GM21717 (cell line): ENCODE measurements around the gene ATP6AP2.
"Not testable (repeated sequence)": the region's sequence is repeated elsewhere in the genome, so short reads cannot be mapped to it uniquely, and the experiment has no call there.

Source experiments
- ATAC-seq: cut with Tn5 transposase; IDR thresholded peaks from one replicate; pipeline ENCODE4 v1.9.1; 2021; ENCODE audit warnings: mild to moderate bottlenecking, moderate library complexity; ENCODE audit not compliant: unreplicated experiment

The ATP6AP2 gene

DNA sequence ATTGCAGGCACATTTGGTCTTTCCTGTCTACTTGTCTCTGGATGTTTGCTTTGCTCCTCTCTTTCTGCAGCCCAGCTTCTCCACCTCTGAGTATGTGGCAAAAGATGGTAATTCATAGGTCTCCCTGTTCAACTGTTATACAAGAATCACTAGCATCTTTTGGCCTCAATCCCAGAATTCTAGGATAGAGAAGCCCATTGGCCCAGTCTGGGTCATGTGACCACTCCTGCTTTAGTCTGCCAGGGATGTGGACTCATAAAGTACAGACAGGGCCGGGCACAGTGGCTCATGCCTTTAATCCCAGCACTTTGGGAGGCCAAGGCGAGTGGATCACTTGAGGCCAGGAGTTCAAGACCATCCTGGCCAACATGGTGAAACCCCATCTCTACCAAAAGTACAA is 5.4 kb upstream of the ATP6AP2 start:
- ATAC-seq = not testable (repeated sequence)

DNA sequence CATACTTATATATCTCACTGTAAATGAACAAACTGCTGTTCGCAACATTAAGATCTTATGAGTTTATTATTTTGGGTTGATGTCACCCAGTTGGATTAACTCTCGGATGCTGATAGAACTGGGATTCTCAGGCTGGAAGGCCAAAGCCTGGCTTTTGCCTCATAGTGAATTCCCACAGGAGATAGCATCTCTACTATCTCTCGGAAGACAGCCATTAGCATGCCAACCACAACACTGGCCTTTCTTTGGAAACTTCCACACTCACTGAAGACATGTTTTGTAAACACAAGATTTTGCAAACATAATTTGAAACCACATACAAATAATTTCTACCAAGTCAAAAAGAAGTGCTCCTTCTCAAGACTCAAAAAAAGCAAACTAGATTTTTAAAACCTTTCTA is 4.5 kb upstream of the ATP6AP2 start:
- no peak for ATAC-seq

DNA sequence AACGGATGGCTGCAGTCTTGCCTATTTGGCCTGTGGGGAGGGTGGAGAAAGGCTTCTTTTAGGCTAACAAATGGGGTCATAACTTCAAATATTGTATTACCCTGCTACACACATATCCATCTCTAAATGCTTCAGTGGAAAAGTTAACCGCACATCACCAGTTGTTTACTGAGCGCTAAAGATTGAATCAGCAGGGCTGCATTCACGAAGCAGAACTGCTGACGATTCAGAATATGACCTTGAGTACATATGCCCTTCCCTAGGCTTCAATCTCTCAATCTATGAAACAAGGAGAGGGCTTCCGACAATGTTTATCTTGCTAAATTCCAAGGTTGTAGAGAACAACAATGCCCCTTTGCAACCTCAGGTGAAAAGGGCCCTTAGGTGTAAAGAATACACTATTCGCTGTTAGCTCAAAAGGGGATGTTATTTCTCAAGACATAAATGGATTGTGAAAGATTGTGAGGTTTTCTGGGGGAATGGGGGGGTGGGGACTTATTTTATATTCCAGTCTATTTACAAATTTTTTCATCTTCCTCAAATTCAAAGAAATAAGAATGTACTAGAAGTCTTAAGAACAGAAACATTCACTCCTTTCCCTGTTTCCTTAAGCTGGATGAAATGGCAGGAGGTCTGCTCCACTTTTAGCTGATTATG is 2.6 kb upstream of the ATP6AP2 start:
- no peak for ATAC-seq

DNA sequence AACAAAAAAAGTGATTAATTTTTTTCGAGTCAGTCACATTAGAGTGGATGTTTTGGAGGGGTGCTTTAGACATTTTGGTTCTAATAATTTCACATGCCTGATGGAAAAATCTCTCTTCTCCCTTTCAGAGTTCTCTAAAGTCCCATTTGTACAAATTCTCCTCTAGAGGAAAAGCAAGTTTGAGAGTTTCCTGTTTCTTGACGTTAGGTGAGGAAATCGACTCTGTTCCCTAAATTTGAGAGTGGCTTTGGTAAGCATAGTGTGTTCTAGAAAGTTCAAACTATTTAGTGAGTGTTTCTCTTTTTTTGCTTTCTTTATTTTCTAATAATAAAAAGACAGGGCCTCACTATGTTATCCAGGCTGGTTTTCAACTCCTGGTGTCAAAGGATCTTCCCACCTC is 1.6 kb upstream of the ATP6AP2 start:
- no peak for ATAC-seq

GRCh38 chrX:40579900-40580536 is 752 bp upstream of the ATP6AP2 start:
- no peak for ATAC-seq

DNA sequence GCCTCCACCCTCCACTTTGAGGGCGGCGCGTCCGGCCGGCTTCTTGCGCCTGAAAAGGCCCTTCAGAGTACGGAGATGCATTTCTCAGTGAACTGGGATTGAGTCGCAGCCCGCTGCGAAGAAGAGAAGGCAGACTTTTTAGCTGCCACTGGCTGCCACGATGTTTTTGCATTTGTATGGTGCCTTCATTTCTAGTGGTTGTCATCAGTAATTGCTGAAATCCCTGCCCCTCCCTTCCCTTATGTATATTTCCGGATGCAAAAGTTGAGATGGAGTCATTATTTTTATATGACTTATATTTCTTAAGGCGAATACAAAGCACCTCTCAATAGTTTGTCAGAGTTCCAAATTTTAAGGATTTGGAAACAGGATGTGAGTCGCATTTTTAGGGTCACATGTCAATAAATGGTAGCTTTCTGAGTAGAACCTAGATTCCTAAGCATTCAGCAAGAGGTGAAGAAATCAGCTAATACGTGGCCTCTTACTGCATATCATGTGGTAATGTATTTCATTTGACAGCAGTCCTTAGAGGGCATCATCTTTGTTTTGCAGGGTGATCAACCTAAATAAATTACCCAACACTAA is 658 bp downstream of the ATP6AP2 start:
- no peak for ATAC-seq

- not testable (repeated sequence) for ATAC-seq
These were observed 1.4 kb downstream of the ATP6AP2 start for GRCh38 chrX:40582178-40582577.

GRCh38 chrX:40582811-40583210 is 2.0 kb downstream of the ATP6AP2 start:
- no peak for ATAC-seq

GRCh38 chrX:40587623-40588022 is 6.9 kb downstream of the ATP6AP2 start:
- not testable (repeated sequence) for ATAC-seq

GRCh38 chrX:40589616-40590321 is 9.0 kb downstream of the ATP6AP2 start:
- ATAC-seq = not testable (repeated sequence)

GRCh38 chrX:40603446-40603845 is 22.7 kb downstream of the ATP6AP2 start:
- ATAC-seq = no peak

- ATAC-seq = no peak
These were observed 26.6 kb downstream of the ATP6AP2 start for GRCh38 chrX:40607381-40607780.

DNA sequence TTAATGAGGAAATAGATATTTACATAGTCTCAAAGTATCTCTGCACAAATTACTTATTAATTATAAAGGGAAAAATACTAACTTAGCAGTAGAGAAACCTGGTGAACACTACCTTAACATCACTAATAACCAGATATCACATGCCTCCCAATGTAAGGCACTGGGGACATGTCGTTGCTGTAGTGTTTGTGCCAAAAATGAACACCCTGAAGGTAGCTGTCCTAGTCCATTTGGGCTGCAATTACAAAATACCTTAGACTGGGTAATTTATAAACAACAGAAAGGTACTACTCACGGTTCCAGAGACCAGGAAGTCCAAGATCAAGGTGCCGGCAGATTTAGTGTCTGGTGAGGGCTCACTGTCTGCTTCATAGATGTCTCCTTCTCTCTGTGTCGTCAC is 31.7 kb downstream of the ATP6AP2 start:
- no peak for ATAC-seq

DNA sequence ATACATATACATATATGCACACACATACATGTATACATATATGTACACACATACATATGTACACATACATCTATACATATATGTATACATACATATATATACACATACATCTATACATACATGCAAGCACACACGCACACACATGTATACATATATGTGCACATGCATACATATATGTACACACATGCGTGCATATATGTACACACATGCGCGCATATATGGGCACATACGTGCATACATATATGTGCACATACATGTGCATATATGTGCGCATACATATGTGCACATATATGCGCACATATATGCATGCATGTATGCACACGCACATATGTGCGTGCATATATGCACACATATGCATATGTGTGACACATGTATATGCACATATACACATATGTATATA is 35.2 kb downstream of the ATP6AP2 start:
- no peak for ATAC-seq

DNA sequence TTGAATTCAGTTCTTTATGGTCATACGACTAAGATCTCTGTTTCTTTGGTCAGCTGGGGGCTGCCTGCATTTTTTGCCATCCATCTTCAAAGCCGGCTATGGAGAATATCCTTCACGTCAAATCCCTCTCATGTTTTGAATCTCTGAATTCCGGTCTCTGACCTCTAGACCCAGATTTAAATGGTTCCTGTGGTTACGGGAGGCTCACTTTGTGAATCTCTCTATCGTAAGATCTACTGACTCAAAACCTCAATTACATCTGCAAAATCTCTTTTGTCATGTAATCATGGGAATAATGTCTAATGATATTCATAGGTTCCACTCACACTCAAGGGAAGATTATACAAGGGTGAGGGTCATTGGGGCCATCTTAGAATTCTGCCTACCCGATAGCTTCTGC is 36.8 kb downstream of the ATP6AP2 start:
- ATAC-seq = no peak

GRCh38 chrX:40622479-40623138 is 41.8 kb downstream of the ATP6AP2 start:
- ATAC-seq = no peak

DNA sequence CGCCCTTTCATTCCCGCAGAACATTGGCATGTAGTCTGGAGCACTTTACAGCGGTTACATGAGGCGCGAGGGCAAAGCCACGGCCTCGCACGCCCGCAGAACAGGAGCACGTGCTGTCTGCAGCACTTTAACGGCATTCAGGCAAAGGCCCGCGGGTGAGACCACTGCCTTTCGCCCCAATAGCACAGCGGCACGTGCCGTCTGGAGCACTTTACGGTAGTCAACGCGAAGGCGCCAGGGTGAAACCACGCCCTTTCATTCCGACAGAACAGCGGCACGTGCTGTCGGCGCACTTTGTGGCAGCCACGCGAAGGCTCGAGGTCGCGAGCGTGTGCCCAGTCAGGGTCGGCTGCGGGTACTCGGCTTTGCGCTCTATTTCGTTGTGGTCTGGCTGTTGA is 42.4 kb downstream of the ATP6AP2 start, which contains the start of gene MPC1L:
Gene MPC1L (plus strand): TSS at position 290 of the 398 bp plus-strand sequence. CDS start 138 bp downstream, outside the sequence.
- no peak for ATAC-seq

DNA sequence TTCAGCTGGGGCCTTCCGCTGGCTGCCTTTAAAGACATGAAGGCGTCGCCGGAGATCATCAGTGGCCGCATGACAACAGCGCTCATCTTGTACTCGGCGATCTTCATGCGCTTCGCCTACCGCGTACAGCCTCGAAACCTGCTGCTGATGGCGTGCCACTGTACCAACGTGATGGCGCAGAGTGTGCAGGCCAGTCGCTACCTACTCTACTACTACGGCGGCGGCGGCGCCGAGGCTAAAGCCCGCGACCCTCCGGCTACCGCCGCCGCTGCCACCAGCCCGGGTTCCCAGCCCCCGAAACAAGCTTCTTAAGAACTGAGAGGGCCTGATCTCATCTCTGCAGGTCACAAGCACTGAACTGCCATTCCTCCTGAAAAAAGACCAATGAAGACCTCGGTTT is 42.9 kb downstream of the ATP6AP2 start:
- ATAC-seq = no peak

- ATAC-seq = no peak
These were observed 44.5 kb downstream of the ATP6AP2 start for GRCh38 chrX:40625294-40625693.

DNA sequence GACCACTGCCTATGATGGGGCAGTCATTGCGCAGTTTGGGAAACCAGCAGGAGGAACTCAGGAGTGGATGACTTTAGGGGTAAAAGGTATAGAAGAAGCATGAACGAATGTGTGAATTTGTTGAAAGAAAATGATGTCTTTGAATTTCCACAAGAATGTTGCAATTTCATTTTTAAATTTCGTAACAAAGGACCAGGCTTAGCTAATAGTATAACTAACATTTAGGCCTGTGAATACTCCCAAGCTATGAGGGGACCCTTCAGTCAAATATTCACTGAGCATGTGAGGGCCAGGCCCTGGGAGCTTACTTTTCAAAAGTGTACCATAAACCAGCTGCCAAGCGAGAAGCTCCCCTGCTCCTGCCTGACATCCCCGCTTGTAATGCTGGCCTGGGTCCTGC is 47.7 kb downstream of the ATP6AP2 start:
- no peak for ATAC-seq

- ATAC-seq = no peak
These were observed 51.4 kb downstream of the ATP6AP2 start for GRCh38 chrX:40632199-40632598.
